DND-41 (cell line): ENCODE results near the gene TSC22D1.

Source experiments
- CTCF ChIP-seq: IDR thresholded peaks from 2 replicates; pipeline ENCODE4 v1.5.1; 2012; ENCODE audit warnings: borderline replicate concordance, low read length, moderate library complexity, mild to moderate bottlenecking; ENCODE audit not compliant: poor library complexity, severe bottlenecking; ENCODE audit errors: extremely low read depth
- EZH2 ChIP-seq: IDR thresholded peaks from 3 replicates; pipeline ENCODE4 v1.6.1; 2012; ENCODE audit warnings: borderline replicate concordance, low read depth, mild to moderate bottlenecking, moderate library complexity, low read length, inconsistent platforms; ENCODE audit not compliant: severe bottlenecking

- no peak for TF ChIP-seq CTCF
- TF ChIP-seq EZH2 = no peak
Observed at GRCh38 chr13:44609137-44609536, 33.0 kb upstream of the TSC22D1 start.
